Neural progenitor cell (in vitro differentiated cells): Measurements from ENCODE around the gene MRPL23. TPM values are rescaled to one million over a fixed set of nuclear protein-coding genes. Genes with fewer than 3 reads are reported as not detected.

Source experiments
- DNase-seq: peaks from one replicate; pipeline ENCODE4 v3.0.0-alpha.2; 2016; ENCODE audit warnings: low spot score
- H2AFZ ChIP-seq: fragments of 200-600 bp; sonication (generic); replicated peaks from 2 replicates; pipeline ENCODE4 v1.6.1; 2016; ENCODE audit warnings: antibody characterized with exemption
- H3F3A ChIP-seq: fragments of 200-600 bp; sonication (generic); 2 replicates; pipeline ENCODE4 v1.6.1; 2016; ENCODE audit warnings: antibody characterized with exemption, low read depth
- H3K27ac ChIP-seq: fragments of 200-600 bp; sonication (generic); 2 replicates; pipeline ENCODE4 v1.5.1; 2016; ENCODE audit warnings: mild to moderate bottlenecking
- H3K27me3 ChIP-seq: fragments of 200-600 bp; sonication (generic); 2 replicates; pipeline ENCODE4 v1.6.1; 2016; ENCODE audit warnings: mild to moderate bottlenecking, moderate library complexity
- H3K36me3 ChIP-seq: fragments of 200-600 bp; sonication (generic); 2 replicates; pipeline ENCODE4 v1.5.1; 2016
- H3K4me1 ChIP-seq: fragments of 200-600 bp; sonication (generic); 2 replicates; pipeline ENCODE4 v1.6.1; 2016; ENCODE audit warnings: mixed run types
- H3K4me2 ChIP-seq: fragments of 200-600 bp; sonication (generic); 2 replicates; pipeline ENCODE4 v1.6.1; 2016
- H3K4me3 ChIP-seq: fragments of 200-600 bp; sonication (generic); 2 replicates; pipeline ENCODE4 v1.5.1; 2016
- H3K79me2 ChIP-seq: fragments of 200-600 bp; sonication (generic); 2 replicates; pipeline ENCODE4 v1.6.1; 2016; ENCODE audit warnings: low read depth
- H3K9ac ChIP-seq: fragments of 200-600 bp; sonication (generic); 2 replicates; pipeline ENCODE4 v1.6.1; 2016
- H3K9me3 ChIP-seq: fragments of 200-600 bp; sonication (generic); 2 replicates; pipeline ENCODE4 v1.5.1; 2016; ENCODE audit warnings: low read depth
- H4K20me1 ChIP-seq: fragments of 200-600 bp; sonication (generic); 2 replicates; pipeline ENCODE4 v1.6.1; 2016; ENCODE audit warnings: low read depth
- H3K27ac Mint-ChIP-seq: 3 replicates; pipeline ENCODE4 v1.8.0; 2021; ENCODE audit warnings: mixed read lengths
- H3K27me3 Mint-ChIP-seq: 2 replicates; pipeline ENCODE4 v1.8.0; 2022; ENCODE audit warnings: low read depth, mild to moderate bottlenecking, inconsistent platforms, moderate library complexity, mixed read lengths; ENCODE audit not compliant: insufficient read depth
- H3K36me3 Mint-ChIP-seq: 3 replicates; pipeline ENCODE4 v1.8.0; 2021; ENCODE audit warnings: mixed read lengths
- H3K4me1 Mint-ChIP-seq: 3 replicates; pipeline ENCODE4 v1.8.0; 2021; ENCODE audit warnings: mixed read lengths
- H3K4me3 Mint-ChIP-seq: 3 replicates; pipeline ENCODE4 v1.8.0; 2021; ENCODE audit warnings: mild to moderate bottlenecking, moderate library complexity, mixed read lengths
- H3K9me3 Mint-ChIP-seq: 3 replicates; pipeline ENCODE4 v1.8.0; 2020; ENCODE audit warnings: mixed read lengths
- EZH2 ChIP-seq: fragments of 200-600 bp; sonication (generic); IDR thresholded peaks from 2 replicates; pipeline ENCODE4 v1.6.1; 2017; ENCODE audit warnings: antibody characterized with exemption, mild to moderate bottlenecking, moderate library complexity
- EZH2phosphoT487 ChIP-seq: fragments of 200-600 bp; sonication (generic); IDR thresholded peaks from 2 replicates; pipeline ENCODE4 v1.6.1; 2017; ENCODE audit warnings: antibody characterized with exemption
- total RNA-seq: library from RNA; depleted of rRNA; stranded (reverse); fragments of >200 nt; gene quantifications from 2 replicates; pipeline ENCODE4 v1.2.3, GENCODE V29; 2015; ENCODE audit warnings: low replicate concordance
- TF ChIP-seq, protein P1 (sequence below): fragments of 200-600 bp; sonication (generic); IDR thresholded peaks from 2 replicates; pipeline ENCODE4 v1.5.1; 2017; ENCODE audit warnings: antibody characterized with exemption, mild to moderate bottlenecking

The MRPL23 gene
- total RNA-seq, 1 donor from 2014 or later, result 43.2 TPM

DNA sequence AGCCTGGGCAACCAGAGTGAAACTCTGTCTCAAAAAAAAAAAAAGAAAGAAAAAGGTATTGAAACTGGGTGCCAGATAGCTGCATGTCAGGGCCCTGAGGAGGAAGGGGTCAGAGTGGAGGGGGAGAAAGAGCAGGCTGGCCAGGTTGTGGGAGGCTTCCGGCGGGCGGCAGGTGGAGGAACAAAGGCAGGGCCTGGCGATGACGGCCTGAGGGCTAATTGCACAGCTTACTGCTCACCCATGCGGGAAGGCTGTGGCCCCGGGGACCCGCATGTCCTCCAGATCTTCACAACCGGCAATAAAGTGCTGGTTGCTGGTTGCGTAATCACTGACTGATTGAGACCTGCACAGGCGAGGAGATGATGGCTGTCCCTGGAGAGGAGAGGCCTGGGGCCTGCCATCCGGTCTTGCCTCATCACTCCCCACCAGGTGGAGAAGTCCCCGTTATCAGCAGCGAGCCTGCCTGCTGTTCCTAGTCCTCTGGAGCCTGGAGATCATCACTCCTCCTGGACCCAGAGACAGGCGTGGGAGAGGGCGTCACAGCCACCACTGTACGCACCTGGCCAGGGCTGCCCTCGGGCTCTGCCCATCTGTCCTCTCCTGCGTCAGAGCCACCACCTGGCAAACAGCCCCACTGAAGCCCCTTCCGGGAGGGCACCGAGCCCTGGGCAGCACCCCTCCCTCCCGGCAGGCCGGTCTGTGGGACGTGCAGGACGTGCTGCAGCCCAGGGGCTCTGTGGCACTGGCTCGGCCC, 31.8 kb downstream of the MRPL23 start:
- no peak overlapping the region for H3K4me3 Mint-ChIP-seq
- no peak overlapping the region for H2AFZ ChIP-seq
- H3K9ac ChIP-seq, result no peak overlapping the region
- no peaks in the 10 kb centered on the region for H3K9me3 ChIP-seq
- no peak overlapping the region for H3K4me3 ChIP-seq
- no peaks in the 10 kb centered on the region for H3K36me3 Mint-ChIP-seq
- no peaks in the 10 kb centered on the region for H3K79me2 ChIP-seq
- no peak overlapping the region for H3K4me2 ChIP-seq
- H3K27ac ChIP-seq, result no peak overlapping the region
- no peaks in the 10 kb centered on the region for H3K27me3 Mint-ChIP-seq
- H3K4me1 Mint-ChIP-seq, result no peaks in the 10 kb centered on the region
- DNase-seq, result no peak
- TF ChIP-seq, protein P1, sequence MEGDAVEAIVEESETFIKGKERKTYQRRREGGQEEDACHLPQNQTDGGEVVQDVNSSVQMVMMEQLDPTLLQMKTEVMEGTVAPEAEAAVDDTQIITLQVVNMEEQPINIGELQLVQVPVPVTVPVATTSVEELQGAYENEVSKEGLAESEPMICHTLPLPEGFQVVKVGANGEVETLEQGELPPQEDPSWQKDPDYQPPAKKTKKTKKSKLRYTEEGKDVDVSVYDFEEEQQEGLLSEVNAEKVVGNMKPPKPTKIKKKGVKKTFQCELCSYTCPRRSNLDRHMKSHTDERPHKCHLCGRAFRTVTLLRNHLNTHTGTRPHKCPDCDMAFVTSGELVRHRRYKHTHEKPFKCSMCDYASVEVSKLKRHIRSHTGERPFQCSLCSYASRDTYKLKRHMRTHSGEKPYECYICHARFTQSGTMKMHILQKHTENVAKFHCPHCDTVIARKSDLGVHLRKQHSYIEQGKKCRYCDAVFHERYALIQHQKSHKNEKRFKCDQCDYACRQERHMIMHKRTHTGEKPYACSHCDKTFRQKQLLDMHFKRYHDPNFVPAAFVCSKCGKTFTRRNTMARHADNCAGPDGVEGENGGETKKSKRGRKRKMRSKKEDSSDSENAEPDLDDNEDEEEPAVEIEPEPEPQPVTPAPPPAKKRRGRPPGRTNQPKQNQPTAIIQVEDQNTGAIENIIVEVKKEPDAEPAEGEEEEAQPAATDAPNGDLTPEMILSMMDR, result no peak
- TF ChIP-seq EZH2phosphoT487 (no peak), EZH2 (no peak)
- H3K36me3 ChIP-seq, result no peaks in the 10 kb centered on the region
- H3K4me1 ChIP-seq, result no peaks in the 10 kb centered on the region
- no peaks in the 10 kb centered on the region for H3F3A ChIP-seq
- H3K9me3 Mint-ChIP-seq, result no peaks in the 10 kb centered on the region
- no peaks in the 10 kb centered on the region for H4K20me1 ChIP-seq
- no peak overlapping the region for H3K27ac Mint-ChIP-seq
- H3K27me3 ChIP-seq, result no peaks in the 10 kb centered on the region

DNA sequence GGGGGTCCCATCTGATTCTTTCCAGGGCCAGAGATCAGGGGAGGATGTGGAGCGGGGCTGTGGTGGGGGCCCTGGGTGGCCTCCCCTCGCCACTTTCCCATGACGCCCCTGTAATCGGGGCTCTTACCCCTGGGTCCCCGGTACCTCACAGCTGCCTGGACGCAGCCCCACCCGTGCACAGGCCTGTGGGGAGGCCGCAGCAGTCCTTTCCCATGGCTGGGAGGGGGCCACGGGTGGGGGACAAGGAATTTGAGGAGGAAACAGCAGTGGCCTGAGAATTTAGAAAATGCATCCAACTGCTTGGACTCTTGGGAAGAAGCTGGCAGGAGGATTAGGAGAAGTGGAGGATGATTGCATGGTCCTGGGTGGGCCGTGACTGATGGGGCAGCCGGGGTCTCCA, 32.5 kb downstream of the MRPL23 start:
- no peak overlapping the region for H3K4me2 ChIP-seq
- H3K4me1 Mint-ChIP-seq, result no peaks in the 10 kb centered on the region
- no peaks in the 10 kb centered on the region for H3K27me3 Mint-ChIP-seq
- no peak overlapping the region for H3K9ac ChIP-seq
- no peaks in the 10 kb centered on the region for H3F3A ChIP-seq
- H3K9me3 ChIP-seq, result no peaks in the 10 kb centered on the region
- H3K36me3 ChIP-seq, result no peaks in the 10 kb centered on the region
- H4K20me1 ChIP-seq, result no peaks in the 10 kb centered on the region
- no peaks in the 10 kb centered on the region for H3K27me3 ChIP-seq
- H3K27ac Mint-ChIP-seq, result no peak overlapping the region
- H3K27ac ChIP-seq, result no peak overlapping the region
- no peaks in the 10 kb centered on the region for H3K79me2 ChIP-seq
- no peaks in the 10 kb centered on the region for H3K4me1 ChIP-seq
- H3K9me3 Mint-ChIP-seq, result no peaks in the 10 kb centered on the region
- no peak overlapping the region for H3K4me3 ChIP-seq
- DNase-seq, result no peak
- no peaks in the 10 kb centered on the region for H3K36me3 Mint-ChIP-seq
- H3K4me3 Mint-ChIP-seq, result no peak overlapping the region
- H2AFZ ChIP-seq, result no peak overlapping the region
- TF ChIP-seq EZH2 (no peak), EZH2phosphoT487 (no peak)
- TF ChIP-seq, protein P1, result no peak

DNA sequence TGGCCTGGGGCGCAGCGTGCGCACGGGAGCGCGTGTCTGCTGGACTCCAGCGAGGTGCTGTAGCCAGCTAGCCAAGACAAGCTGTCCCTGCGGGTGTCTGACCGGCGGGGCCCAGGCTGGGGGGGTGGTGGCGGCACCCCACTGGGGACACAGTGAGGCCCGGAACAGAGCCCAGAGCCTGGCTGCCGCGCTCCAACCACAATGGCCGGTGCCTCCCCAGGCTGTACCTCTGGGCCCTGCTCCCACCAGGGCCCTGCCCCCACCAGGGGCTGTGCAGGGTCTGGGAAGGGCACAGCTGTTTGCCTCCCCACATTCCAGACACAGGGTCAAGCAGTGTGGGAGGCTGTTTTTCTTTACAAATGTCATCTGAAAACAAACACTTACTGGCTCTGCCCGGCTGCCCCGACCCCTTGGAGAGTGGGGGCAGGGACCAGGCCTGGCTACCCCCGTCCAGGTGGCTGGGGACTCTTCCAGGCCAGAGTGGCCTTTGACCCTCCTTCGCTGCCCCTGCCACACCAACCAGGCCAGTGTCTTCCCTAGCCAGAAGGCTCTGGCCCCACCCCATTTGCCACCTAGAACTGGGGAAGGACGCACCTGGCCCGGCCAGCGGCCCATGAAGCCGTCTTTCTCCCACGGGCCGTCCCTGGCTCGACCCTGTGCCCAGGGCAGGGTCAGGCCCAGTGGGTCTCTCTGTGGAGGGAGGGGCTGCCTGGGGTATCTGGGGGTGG, 35.9 kb downstream of the MRPL23 start:
- no peaks in the 10 kb centered on the region for H3K27me3 Mint-ChIP-seq
- H3K4me1 Mint-ChIP-seq, result no peaks in the 10 kb centered on the region
- no peak overlapping the region for H3K4me3 Mint-ChIP-seq
- no peak for DNase-seq
- Histone ChIP-seq H3K79me2 (no peaks in the 10 kb centered on the region), H3K9ac (no peak overlapping the region), H3K4me1 (no peaks in the 10 kb centered on the region), H2AFZ (no peak overlapping the region), H3K36me3 (no peaks in the 10 kb centered on the region), H3K4me3 (no peak overlapping the region), H3K27me3 (no peaks in the 10 kb centered on the region), H3K4me2 (no peak overlapping the region), H3K9me3 (no peaks in the 10 kb centered on the region), H3K27ac (no peak overlapping the region), H3F3A (no peaks in the 10 kb centered on the region), H4K20me1 (no peaks in the 10 kb centered on the region)
- no peaks in the 10 kb centered on the region for H3K9me3 Mint-ChIP-seq
- no peaks in the 10 kb centered on the region for H3K36me3 Mint-ChIP-seq
- no peak overlapping the region for H3K27ac Mint-ChIP-seq
- TF ChIP-seq EZH2phosphoT487, result no peak
- TF ChIP-seq, protein P1, result no peak
- no peak for TF ChIP-seq EZH2
